GM19035 (cell line): ENCODE measurements around the gene KCNMA1.
"Not testable (repeated sequence)": the region's sequence is repeated elsewhere in the genome, so short reads cannot be mapped to it uniquely, and the experiment has no call there.

Experiments used
- ATAC-seq: cut with Tn5 transposase; IDR thresholded peaks from one replicate; pipeline ENCODE4 v1.9.1; 2021; ENCODE audit not compliant: unreplicated experiment

Gene KCNMA1

GRCh38 chr10:77637532-77638320, at the start of gene KCNMA1:
TSS of gene KCNMA1 (minus strand) at chr10:77637808.
- ATAC-seq: no peak

GRCh38 chr10:77686650-77687417, 49.2 kb upstream of the KCNMA1 start:
- ATAC-seq: no peak

- ATAC-seq: no peak
Observed at GRCh38 chr10:77686096-77686495, 48.5 kb upstream of the KCNMA1 start.

- no peak for ATAC-seq
Observed at GRCh38 chr10:77685432-77685831, 47.8 kb upstream of the KCNMA1 start.

GRCh38 chr10:77683088-77683432, 45.5 kb upstream of the KCNMA1 start:
- ATAC-seq: not testable (repeated sequence)

GRCh38 chr10:77682393-77683087, 44.9 kb upstream of the KCNMA1 start:
- no peak for ATAC-seq

- ATAC-seq: no peak
Observed at GRCh38 chr10:77681839-77682238, 44.2 kb upstream of the KCNMA1 start.

GRCh38 chr10:77680811-77681210, 43.2 kb upstream of the KCNMA1 start:
- ATAC-seq: no peak

GRCh38 chr10:77680065-77680464, 42.5 kb upstream of the KCNMA1 start:
- ATAC-seq: no peak

GRCh38 chr10:77679217-77679616, 41.6 kb upstream of the KCNMA1 start:
- ATAC-seq: no peak

GRCh38 chr10:77678146-77678545, 40.5 kb upstream of the KCNMA1 start:
- no peak for ATAC-seq

GRCh38 chr10:77675347-77675746, 37.7 kb upstream of the KCNMA1 start:
- ATAC-seq: no peak

GRCh38 chr10:77673515-77674140, 36.0 kb upstream of the KCNMA1 start:
- ATAC-seq: no peak

- no peak for ATAC-seq
Observed at GRCh38 chr10:77673101-77673500, 35.5 kb upstream of the KCNMA1 start.

GRCh38 chr10:77671594-77672252, 34.1 kb upstream of the KCNMA1 start:
- ATAC-seq: no peak

- ATAC-seq: no peak
Observed at GRCh38 chr10:77670817-77671443, 33.3 kb upstream of the KCNMA1 start.

- ATAC-seq: no peak
Observed at GRCh38 chr10:77669892-77670291, 32.3 kb upstream of the KCNMA1 start.

- peak; percentile 75 for ATAC-seq
Observed at GRCh38 chr10:77667426-77668324, 30.1 kb upstream of the KCNMA1 start.

GRCh38 chr10:77666821-77667220, 29.2 kb upstream of the KCNMA1 start:
- ATAC-seq: no peak
